GM12878 (cell line): Measurements from ENCODE around the gene MAMDC4. TPM values are rescaled to one million over a fixed set of nuclear protein-coding genes. Genes with fewer than 3 reads are reported as not detected.

Source experiments
- ATAC-seq: fragments of 200-7000 bp; cut with Tn5 transposase; 3 replicates; pipeline ENCODE4 v1.9.1; 2020; ENCODE audit warnings: mild to moderate bottlenecking, moderate library complexity
- BruUV-seq: library from RNA; stranded (reverse); fragments of 400-500 nt; replicated peaks from 2 replicates; lab custom pipeline; 2021; lab: Mats Ljungman, UMichigan
- CTCF ChIA-PET: fragments of 300-600 bp; sonication (Branson Sonifier 250); formaldehyde crosslinking; extraction: SDS; loops from one replicate; lab custom pipeline; 2021; ENCODE audit warnings: inconsistent platforms; lab: Yijun Ruan, JAX
- POLR2A ChIA-PET: fragments of 350-600 bp; formaldehyde crosslinking; extraction: SDS; loops from one replicate; lab custom pipeline; 2021; ENCODE audit warnings: inconsistent platforms; lab: Charles Lee
- RAD21 ChIA-PET: fragments of 300-600 bp; sonication (Branson Sonifier 250); formaldehyde crosslinking; loops from one replicate; lab custom pipeline; 2023; ENCODE audit warnings: antibody characterized with exemption; ENCODE audit not compliant: unreplicated experiment; lab: Charles Lee
- SMC1A ChIA-PET: fragments of 300-600 bp; sonication (Branson Sonifier 250); formaldehyde crosslinking; loops from one replicate; lab custom pipeline; 2023; ENCODE audit not compliant: unreplicated experiment, uncharacterized antibody; lab: Charles Lee
- DNase-seq: peaks from one replicate; pipeline ENCODE4 v3.0.0-alpha.2; 2011; ENCODE audit warnings: low read depth, low spot score
- FAIRE-seq: peaks from 3 replicates; lab custom pipeline; 2011; peaks lifted over from hg19 to GRCh38; lab: Jason Lieb, UNC
- H2AFZ ChIP-seq: 2 replicates; pipeline ENCODE4 v1.6.0; 2011; ENCODE audit warnings: low read depth, low read length, control low read depth; ENCODE audit not compliant: control insufficient read depth
- H3K27ac ChIP-seq: 2 replicates; pipeline ENCODE4 v1.5.1; 2011; ENCODE audit warnings: control low read depth; ENCODE audit not compliant: control insufficient read depth, insufficient read depth
- H3K27me3 ChIP-seq, 2 experiments: replicated peaks in 1 of 2; 2 replicates each; pipeline versions ENCODE4 v1.6.0 to v1.6.1; 2011; ENCODE audit warnings: low read length in 1 of 2; ENCODE audit not compliant: control insufficient read depth in 2 of 2, insufficient read depth in 2 of 2
- H3K36me3 ChIP-seq, 2 experiments: 2 replicates each; pipeline ENCODE4 v1.5.1; 2011; ENCODE audit warnings: low read length in 1 of 2; ENCODE audit not compliant: control insufficient read depth in 2 of 2, insufficient read depth in 2 of 2
- H3K4me1 ChIP-seq: 2 replicates; pipeline ENCODE4 v1.6.1; 2011; ENCODE audit warnings: mild to moderate bottlenecking, low read length, moderate library complexity, mixed read lengths; ENCODE audit not compliant: control insufficient read depth, insufficient read depth
- H3K4me2 ChIP-seq: 2 replicates; pipeline ENCODE4 v1.6.0; 2011; ENCODE audit warnings: control low read depth; ENCODE audit not compliant: control insufficient read depth, insufficient read depth
- H3K4me3 ChIP-seq: fragments of 200-600 bp; sonication (generic); 2 replicates; pipeline ENCODE4 v1.5.1; 2016
- H3K79me2 ChIP-seq: 2 replicates; pipeline ENCODE4 v1.6.0; 2011; ENCODE audit warnings: low read length; ENCODE audit not compliant: control insufficient read depth, insufficient read depth
- H3K9ac ChIP-seq: 2 replicates; pipeline ENCODE4 v1.8.0; 2011; ENCODE audit warnings: low read length, control low read depth, mixed read lengths; ENCODE audit not compliant: control insufficient read depth, insufficient read depth
- H3K9me3 ChIP-seq: replicated peaks from 3 replicates; pipeline ENCODE4 v1.5.1; 2011; ENCODE audit warnings: mild to moderate bottlenecking, low read length; ENCODE audit not compliant: control insufficient read depth, insufficient read depth
- H4K20me1 ChIP-seq: 2 replicates; pipeline ENCODE4 v1.6.0; 2011; ENCODE audit not compliant: control insufficient read depth, insufficient read depth
- CREB1 ChIP-seq: IDR thresholded peaks from 2 replicates; pipeline ENCODE4 v1.6.1; 2012; ENCODE audit warnings: low read depth, mild to moderate bottlenecking, inconsistent platforms
- GATAD2B ChIP-seq: fragments of 450-650 bp; conservative IDR thresholded peaks from 2 replicates; pipeline ENCODE4 v1.6.1; 2017; ENCODE audit warnings: low read depth, mild to moderate bottlenecking, moderate library complexity
- IKZF1 ChIP-seq: fragments of 450-650 bp; conservative IDR thresholded peaks from 2 replicates; pipeline ENCODE4 v1.6.1; 2017; ENCODE audit warnings: antibody characterized with exemption, mild to moderate bottlenecking
- MTA3 ChIP-seq: IDR thresholded peaks from 2 replicates; pipeline ENCODE4 v1.6.1; 2012; ENCODE audit warnings: low read length, inconsistent platforms, borderline replicate concordance
- MYB ChIP-seq: fragments of 150-350 bp; IDR thresholded peaks from 2 replicates; pipeline ENCODE4 v1.6.1; 2014; ENCODE audit warnings: mild to moderate bottlenecking, low read depth, low read length, borderline replicate concordance
- PML ChIP-seq: IDR thresholded peaks from 2 replicates; pipeline ENCODE4 v1.6.1; 2012; ENCODE audit warnings: low read length, inconsistent platforms
- POLR2AphosphoS2 ChIP-seq: IDR thresholded peaks from 2 replicates; pipeline ENCODE4 v1.6.1; 2011; ENCODE audit warnings: low read depth, mild to moderate bottlenecking, low read length, improper control_type of control experiment, moderate library complexity
- SUZ12 ChIP-seq: fragments of 200-600 bp; sonication (generic); IDR thresholded peaks from one replicate; pipeline ENCODE4 v1.6.1; 2018; ENCODE audit warnings: antibody characterized with exemption, mild to moderate bottlenecking; ENCODE audit not compliant: unreplicated experiment
- TCF3 ChIP-seq: IDR thresholded peaks from 2 replicates; pipeline ENCODE4 v1.6.1; 2012; ENCODE audit warnings: low read depth, mild to moderate bottlenecking, low read length, borderline replicate concordance; ENCODE audit not compliant: insufficient read depth
- USF2 ChIP-seq: IDR thresholded peaks from 2 replicates; pipeline ENCODE4 v1.6.1; 2011; ENCODE audit warnings: low read depth, low read length, improper control_type of control experiment, borderline replicate concordance
- ZBTB40 ChIP-seq: fragments of 450-650 bp; IDR thresholded peaks from 2 replicates; pipeline ENCODE4 v1.6.1; 2016; ENCODE audit warnings: mild to moderate bottlenecking, moderate library complexity, borderline replicate concordance
- ZNF207 ChIP-seq: fragments of 450-650 bp; IDR thresholded peaks from 2 replicates; pipeline ENCODE4 v1.6.1; 2014; ENCODE audit warnings: antibody characterized with exemption, mild to moderate bottlenecking, borderline replicate concordance
- ZZZ3 ChIP-seq: IDR thresholded peaks from 2 replicates; pipeline ENCODE4 v1.6.1; 2011; ENCODE audit warnings: low read depth; ENCODE audit not compliant: control insufficient read depth, insufficient read length
- WGBS: methylation state at CpG from one replicate; pipeline ENCODE4 v1.1.6; 2016; ENCODE audit warnings: low lambda C conversion rate; ENCODE audit not compliant: insufficient replicate concordance, insufficient coverage; ENCODE audit errors: missing lambda C conversion rate; 5-methylcytosine and 5-hydroxymethylcytosine counted together
- in situ Hi-C: fragments of 300-500 bp; cut with MboI; formaldehyde crosslinking; loops from 9 replicates; pipeline ENCODE4 v1.14.3; 2018; ENCODE audit warnings: mixed read lengths
- intact Hi-C: fragments of 100-400 bp; cut with micrococcal nuclease; formaldehyde crosslinking; loops from one replicate; pipeline ENCODE4 v1.14.2; 2022; ENCODE audit not compliant: unreplicated experiment
- polyA plus RNA-seq, 11 experiments: library from polyadenylated mRNA; depleted of rRNA in 4 of 11; unstranded in 6 of 11; stranded (reverse) in 5 of 11; fragments of >200 nt; fragmentation: Nextera tagmentation in 4 of 11; fragmentation: Illumina TruSeq in 1 of 11; extraction: Ambion mirVana in 4 of 11; extraction: Trizol in 1 of 11; gene quantifications; 1 replicate in 1 of 11; 2 replicates in 10 of 11; pipeline versions ENCODE4 v1.2.1 to v1.2.3, GENCODE V29; 2011 to 2016; ENCODE audit warnings: inconsistent platforms in 2 of 11, missing spikeins in 2 of 11, low read depth in 1 of 11
- total RNA-seq, 4 experiments: library from RNA; depleted of rRNA in 3 of 4; stranded (reverse); fragments of >200 nt in 3 of 4; fragmentation: Illumina TruSeq in 1 of 4; extraction: Trizol in 1 of 4; gene quantifications; 2 replicates each; pipeline versions ENCODE4 v1.2.1 to v1.2.3, GENCODE V29; 2013 to 2021
- TF ChIP-seq, protein P1 (sequence below): IDR thresholded peaks from 2 replicates; pipeline ENCODE4 v1.6.1; 2012; ENCODE audit warnings: low read depth, low read length, improper control_type of control experiment
- TF ChIP-seq, protein P2 (sequence below): fragments of 150-350 bp; IDR thresholded peaks from 2 replicates; pipeline ENCODE4 v1.6.1; 2014; ENCODE audit warnings: mild to moderate bottlenecking, low read depth, low read length

Gene MAMDC4
- total and polyA plus RNA-seq, 10 of the 15 experiments (the other 5 are each of a cell fraction or from before 2014, with no cell fraction given) = 0.22 to 5.7 (median 2.4) TPM; not detected in 1

DNA sequence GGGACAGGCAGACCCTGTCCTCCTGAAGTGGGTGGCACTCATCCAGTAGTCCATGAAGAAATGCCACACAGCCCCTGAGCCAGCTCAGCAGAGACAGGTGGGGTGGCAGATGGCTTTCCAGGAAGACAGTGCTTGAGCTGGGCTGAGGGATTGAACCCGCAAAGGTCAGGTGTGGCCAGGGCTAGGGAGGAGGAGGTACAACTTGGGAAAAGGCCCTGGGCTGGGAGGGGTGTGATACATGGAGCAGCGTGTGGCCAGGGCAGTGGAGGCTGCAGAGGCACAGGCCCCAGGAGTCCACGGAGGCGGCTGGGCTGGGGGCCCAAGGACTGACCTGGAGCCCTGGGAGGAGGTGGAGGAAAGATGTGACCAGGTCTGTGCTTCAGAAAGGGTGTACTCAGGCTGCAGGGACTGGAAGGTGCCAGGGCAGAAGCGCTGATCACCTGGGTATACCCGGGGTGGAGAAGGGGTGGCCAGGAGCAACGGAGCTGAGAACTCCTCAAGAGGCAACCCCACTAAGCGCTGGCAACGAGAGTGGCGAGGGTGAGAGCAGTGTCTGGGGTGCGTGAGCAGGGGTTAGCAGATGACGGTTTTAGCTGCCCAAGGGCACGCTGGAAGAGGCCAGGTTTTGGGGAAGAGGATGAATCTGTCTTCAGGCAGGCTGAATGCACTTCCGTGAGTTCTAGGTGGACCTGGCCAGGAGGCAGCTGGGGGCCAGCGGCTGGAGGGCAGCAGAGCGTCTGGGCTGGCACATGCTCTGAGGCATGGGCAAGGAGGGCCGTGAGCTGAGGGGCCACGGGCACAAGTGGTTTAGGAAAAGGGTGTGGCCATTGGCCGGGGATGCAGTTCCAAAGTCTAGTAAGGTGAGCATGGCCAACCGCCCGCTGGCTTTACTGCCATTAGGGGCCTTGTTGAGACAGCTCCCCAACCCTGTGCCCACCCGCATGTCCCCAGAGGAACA lies 48.3 kb upstream of the MAMDC4 start:
- peaks cover 14% of the 10 kb centered on the region for H3K79me2 ChIP-seq
- ChIA-PET RAD21 (no interaction called here), SMC1A (no interaction called here), CTCF (interaction anchor here (3.2 kb wide), 1 partner anchor 11 kb away, joined by 13 read pairs; no protein-coding TSS in a partner anchor), POLR2A (interaction anchor here (1.1 kb wide), 1 partner anchor 12 kb away, joined by 4 read pairs; no protein-coding TSS in a partner anchor)
- H3K4me3 ChIP-seq = no peak overlapping the region
- in situ Hi-C loops = no loop called here
- no peaks in the 10 kb centered on the region for H4K20me1 ChIP-seq
- H3K27me3 ChIP-seq = no peaks in the 10 kb centered on the region
- H3K9me3 ChIP-seq = no peaks in the 10 kb centered on the region
- H3K9ac ChIP-seq = no peak overlapping the region
- H2AFZ ChIP-seq = no peak overlapping the region
- DNase-seq (no peak), FAIRE-seq (no peak), ATAC-seq (no peak)
- H3K36me3 ChIP-seq = no peaks in the 10 kb centered on the region
- no peak overlapping the region for H3K27ac ChIP-seq
- WGBS = 93% methylated on average over 22 of the region's 22 CpGs
- peaks cover 16% of the 10 kb centered on the region for H3K4me1 ChIP-seq
- no peak overlapping the region for H3K4me2 ChIP-seq
- BruUV-seq = no TSS peak
- intact Hi-C loops = loop anchor here (10.0 kb wide), 1 partner anchor 81 kb away; the partner anchor contains the start of gene TRAF2
- TF ChIP-seq CREB1 (no peak), ZBTB40 (no peak), POLR2AphosphoS2 (no peak), USF2 (no peak), PML (no peak), ZZZ3 (no peak), TCF3 (no peak), MTA3 (no peak), ZNF207 (no peak), IKZF1 (no peak), SUZ12 (no peak), GATAD2B (no peak), MYB (no peak)
- TF ChIP-seq, protein P1, sequence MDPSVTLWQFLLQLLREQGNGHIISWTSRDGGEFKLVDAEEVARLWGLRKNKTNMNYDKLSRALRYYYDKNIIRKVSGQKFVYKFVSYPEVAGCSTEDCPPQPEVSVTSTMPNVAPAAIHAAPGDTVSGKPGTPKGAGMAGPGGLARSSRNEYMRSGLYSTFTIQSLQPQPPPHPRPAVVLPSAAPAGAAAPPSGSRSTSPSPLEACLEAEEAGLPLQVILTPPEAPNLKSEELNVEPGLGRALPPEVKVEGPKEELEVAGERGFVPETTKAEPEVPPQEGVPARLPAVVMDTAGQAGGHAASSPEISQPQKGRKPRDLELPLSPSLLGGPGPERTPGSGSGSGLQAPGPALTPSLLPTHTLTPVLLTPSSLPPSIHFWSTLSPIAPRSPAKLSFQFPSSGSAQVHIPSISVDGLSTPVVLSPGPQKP = no peak
- TF ChIP-seq, protein P2, sequence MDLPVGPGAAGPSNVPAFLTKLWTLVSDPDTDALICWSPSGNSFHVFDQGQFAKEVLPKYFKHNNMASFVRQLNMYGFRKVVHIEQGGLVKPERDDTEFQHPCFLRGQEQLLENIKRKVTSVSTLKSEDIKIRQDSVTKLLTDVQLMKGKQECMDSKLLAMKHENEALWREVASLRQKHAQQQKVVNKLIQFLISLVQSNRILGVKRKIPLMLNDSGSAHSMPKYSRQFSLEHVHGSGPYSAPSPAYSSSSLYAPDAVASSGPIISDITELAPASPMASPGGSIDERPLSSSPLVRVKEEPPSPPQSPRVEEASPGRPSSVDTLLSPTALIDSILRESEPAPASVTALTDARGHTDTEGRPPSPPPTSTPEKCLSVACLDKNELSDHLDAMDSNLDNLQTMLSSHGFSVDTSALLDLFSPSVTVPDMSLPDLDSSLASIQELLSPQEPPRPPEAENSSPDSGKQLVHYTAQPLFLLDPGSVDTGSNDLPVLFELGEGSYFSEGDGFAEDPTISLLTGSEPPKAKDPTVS = no peak
